Breast epithelium (tissue), 3 donors: ENCODE measurements around the gene ASTL.

ENCODE experiments used
- POLR2A ChIP-seq: fragments of 450-650 bp; IDR thresholded peaks from one replicate; pipeline ENCODE4 v1.6.1; 2016; ENCODE audit warnings: antibody characterized with exemption, mild to moderate bottlenecking, moderate library complexity
- TF ChIP-seq, protein P1 (sequence below), 3 donors: fragments of 450-650 bp; IDR thresholded peaks; one replicate each; pipeline ENCODE4 v1.5.1; 2016 to 2017; ENCODE audit warnings: antibody characterized with exemption in 3 of 3, mild to moderate bottlenecking in 3 of 3, moderate library complexity in 3 of 3

DNA sequence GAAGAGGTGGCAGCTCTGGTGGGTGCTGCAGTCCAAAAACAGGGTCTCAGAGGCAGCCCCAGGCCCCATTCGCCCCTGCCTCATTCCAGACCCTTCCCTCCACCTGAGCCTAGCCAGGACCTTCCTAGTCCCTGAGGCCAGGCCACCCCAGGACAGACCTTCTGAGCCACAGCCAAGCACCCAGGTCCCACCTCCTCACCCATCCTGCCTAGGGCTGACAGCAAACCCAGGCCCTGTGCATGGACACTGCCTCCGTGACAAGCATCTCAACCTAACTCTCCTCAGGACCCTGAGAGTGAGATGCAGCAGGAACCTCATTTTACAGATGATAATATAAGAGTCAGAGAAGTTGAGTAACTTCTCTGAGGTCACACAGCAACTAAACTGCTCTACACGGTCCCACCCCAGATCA lies 37.4 kb downstream of the ASTL start:
- TF ChIP-seq, protein P1, sequence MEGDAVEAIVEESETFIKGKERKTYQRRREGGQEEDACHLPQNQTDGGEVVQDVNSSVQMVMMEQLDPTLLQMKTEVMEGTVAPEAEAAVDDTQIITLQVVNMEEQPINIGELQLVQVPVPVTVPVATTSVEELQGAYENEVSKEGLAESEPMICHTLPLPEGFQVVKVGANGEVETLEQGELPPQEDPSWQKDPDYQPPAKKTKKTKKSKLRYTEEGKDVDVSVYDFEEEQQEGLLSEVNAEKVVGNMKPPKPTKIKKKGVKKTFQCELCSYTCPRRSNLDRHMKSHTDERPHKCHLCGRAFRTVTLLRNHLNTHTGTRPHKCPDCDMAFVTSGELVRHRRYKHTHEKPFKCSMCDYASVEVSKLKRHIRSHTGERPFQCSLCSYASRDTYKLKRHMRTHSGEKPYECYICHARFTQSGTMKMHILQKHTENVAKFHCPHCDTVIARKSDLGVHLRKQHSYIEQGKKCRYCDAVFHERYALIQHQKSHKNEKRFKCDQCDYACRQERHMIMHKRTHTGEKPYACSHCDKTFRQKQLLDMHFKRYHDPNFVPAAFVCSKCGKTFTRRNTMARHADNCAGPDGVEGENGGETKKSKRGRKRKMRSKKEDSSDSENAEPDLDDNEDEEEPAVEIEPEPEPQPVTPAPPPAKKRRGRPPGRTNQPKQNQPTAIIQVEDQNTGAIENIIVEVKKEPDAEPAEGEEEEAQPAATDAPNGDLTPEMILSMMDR (IDR thresholded peaks at IDR 0.05) = no peak
- no peak for TF ChIP-seq POLR2A
